Neural progenitor cell (in vitro differentiated cells): ENCODE measurements around the gene TMEM63B. TPM values are rescaled to one million over a fixed set of nuclear protein-coding genes. Genes with fewer than 3 reads are reported as not detected.

Experiments used
- DNase-seq: peaks from one replicate; pipeline ENCODE4 v3.0.0-alpha.2; 2016; ENCODE audit warnings: low spot score
- H2AFZ ChIP-seq: fragments of 200-600 bp; sonication (generic); replicated peaks from 2 replicates; pipeline ENCODE4 v1.6.1; 2016; ENCODE audit warnings: antibody characterized with exemption
- H3F3A ChIP-seq: fragments of 200-600 bp; sonication (generic); 2 replicates; pipeline ENCODE4 v1.6.1; 2016; ENCODE audit warnings: antibody characterized with exemption, low read depth
- H3K27ac ChIP-seq: fragments of 200-600 bp; sonication (generic); 2 replicates; pipeline ENCODE4 v1.5.1; 2016; ENCODE audit warnings: mild to moderate bottlenecking
- H3K27me3 ChIP-seq: fragments of 200-600 bp; sonication (generic); 2 replicates; pipeline ENCODE4 v1.6.1; 2016; ENCODE audit warnings: mild to moderate bottlenecking, moderate library complexity
- H3K36me3 ChIP-seq: fragments of 200-600 bp; sonication (generic); 2 replicates; pipeline ENCODE4 v1.5.1; 2016
- H3K4me1 ChIP-seq: fragments of 200-600 bp; sonication (generic); 2 replicates; pipeline ENCODE4 v1.6.1; 2016; ENCODE audit warnings: mixed run types
- H3K4me2 ChIP-seq: fragments of 200-600 bp; sonication (generic); 2 replicates; pipeline ENCODE4 v1.6.1; 2016
- H3K4me3 ChIP-seq: fragments of 200-600 bp; sonication (generic); 2 replicates; pipeline ENCODE4 v1.5.1; 2016
- H3K79me2 ChIP-seq: fragments of 200-600 bp; sonication (generic); 2 replicates; pipeline ENCODE4 v1.6.1; 2016; ENCODE audit warnings: low read depth
- H3K9ac ChIP-seq: fragments of 200-600 bp; sonication (generic); 2 replicates; pipeline ENCODE4 v1.6.1; 2016
- H3K9me3 ChIP-seq: fragments of 200-600 bp; sonication (generic); 2 replicates; pipeline ENCODE4 v1.5.1; 2016; ENCODE audit warnings: low read depth
- H4K20me1 ChIP-seq: fragments of 200-600 bp; sonication (generic); 2 replicates; pipeline ENCODE4 v1.6.1; 2016; ENCODE audit warnings: low read depth
- H3K27ac Mint-ChIP-seq: 3 replicates; pipeline ENCODE4 v1.8.0; 2021; ENCODE audit warnings: mixed read lengths
- H3K27me3 Mint-ChIP-seq: 2 replicates; pipeline ENCODE4 v1.8.0; 2022; ENCODE audit warnings: low read depth, mild to moderate bottlenecking, inconsistent platforms, moderate library complexity, mixed read lengths; ENCODE audit not compliant: insufficient read depth
- H3K36me3 Mint-ChIP-seq: 3 replicates; pipeline ENCODE4 v1.8.0; 2021; ENCODE audit warnings: mixed read lengths
- H3K4me1 Mint-ChIP-seq: 3 replicates; pipeline ENCODE4 v1.8.0; 2021; ENCODE audit warnings: mixed read lengths
- H3K4me3 Mint-ChIP-seq: 3 replicates; pipeline ENCODE4 v1.8.0; 2021; ENCODE audit warnings: mild to moderate bottlenecking, moderate library complexity, mixed read lengths
- H3K9me3 Mint-ChIP-seq: 3 replicates; pipeline ENCODE4 v1.8.0; 2020; ENCODE audit warnings: mixed read lengths
- EZH2 ChIP-seq: fragments of 200-600 bp; sonication (generic); IDR thresholded peaks from 2 replicates; pipeline ENCODE4 v1.6.1; 2017; ENCODE audit warnings: antibody characterized with exemption, mild to moderate bottlenecking, moderate library complexity
- EZH2phosphoT487 ChIP-seq: fragments of 200-600 bp; sonication (generic); IDR thresholded peaks from 2 replicates; pipeline ENCODE4 v1.6.1; 2017; ENCODE audit warnings: antibody characterized with exemption
- total RNA-seq: library from RNA; depleted of rRNA; stranded (reverse); fragments of >200 nt; gene quantifications from 2 replicates; pipeline ENCODE4 v1.2.3, GENCODE V29; 2015; ENCODE audit warnings: low replicate concordance
- TF ChIP-seq, protein P1 (sequence below): fragments of 200-600 bp; sonication (generic); IDR thresholded peaks from 2 replicates; pipeline ENCODE4 v1.5.1; 2017; ENCODE audit warnings: antibody characterized with exemption, mild to moderate bottlenecking

The TMEM63B gene
- total RNA-seq, 1 donor from 2014 or later = 25.4 TPM

DNA sequence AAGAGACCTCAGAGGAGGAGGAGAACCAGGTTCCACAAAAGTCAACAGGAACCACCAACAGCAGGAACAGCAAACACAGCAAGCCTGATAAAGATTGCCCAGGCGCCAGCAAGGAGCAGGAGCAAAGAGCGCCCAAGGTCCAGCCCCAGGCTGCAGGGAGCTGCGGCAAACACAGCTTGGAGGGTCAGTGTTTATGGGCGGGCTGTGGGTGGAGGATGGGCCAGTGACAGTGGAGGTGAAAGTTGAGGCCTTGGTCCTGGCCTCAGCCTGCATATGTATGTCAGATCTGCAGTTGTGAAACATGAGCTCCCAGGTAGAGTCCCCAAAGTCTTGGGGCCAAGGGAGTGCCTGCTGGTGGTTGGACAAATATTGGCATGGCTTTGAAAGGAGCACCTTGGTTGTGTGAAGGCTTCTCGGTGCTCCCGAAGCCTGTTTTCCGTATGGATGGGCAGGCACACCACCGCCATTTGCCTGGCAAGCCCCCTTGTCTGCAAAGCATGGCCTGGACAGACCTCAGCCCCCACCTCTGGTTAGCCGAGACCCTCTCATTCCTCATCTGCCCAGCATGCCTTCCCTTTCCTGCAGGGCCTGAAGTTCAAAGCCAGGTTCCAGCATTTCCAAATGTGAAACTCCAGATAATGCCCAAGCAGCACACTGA, 29.3 kb downstream of the TMEM63B start:
- Histone ChIP-seq H3K27me3 (no peaks in the 10 kb centered on the region), H4K20me1 (no peaks in the 10 kb centered on the region), H3K4me3 (no peak overlapping the region), H3K9me3 (no peaks in the 10 kb centered on the region), H3K79me2 (no peaks in the 10 kb centered on the region), H3K27ac (no peak overlapping the region), H3K36me3 (no peaks in the 10 kb centered on the region), H3K4me1 (no peaks in the 10 kb centered on the region), H2AFZ (no peak overlapping the region), H3K9ac (no peak overlapping the region), H3F3A (peaks cover 3% of the 10 kb centered on the region), H3K4me2 (no peak overlapping the region)
- H3K36me3 Mint-ChIP-seq = peaks cover 3% of the 10 kb centered on the region
- no peak overlapping the region for H3K27ac Mint-ChIP-seq
- H3K9me3 Mint-ChIP-seq = no peaks in the 10 kb centered on the region
- H3K4me3 Mint-ChIP-seq = no peak overlapping the region
- peaks cover 7% of the 10 kb centered on the region for H3K4me1 Mint-ChIP-seq
- H3K27me3 Mint-ChIP-seq = peaks cover 11% of the 10 kb centered on the region
- DNase-seq = no peak
- TF ChIP-seq, protein P1, sequence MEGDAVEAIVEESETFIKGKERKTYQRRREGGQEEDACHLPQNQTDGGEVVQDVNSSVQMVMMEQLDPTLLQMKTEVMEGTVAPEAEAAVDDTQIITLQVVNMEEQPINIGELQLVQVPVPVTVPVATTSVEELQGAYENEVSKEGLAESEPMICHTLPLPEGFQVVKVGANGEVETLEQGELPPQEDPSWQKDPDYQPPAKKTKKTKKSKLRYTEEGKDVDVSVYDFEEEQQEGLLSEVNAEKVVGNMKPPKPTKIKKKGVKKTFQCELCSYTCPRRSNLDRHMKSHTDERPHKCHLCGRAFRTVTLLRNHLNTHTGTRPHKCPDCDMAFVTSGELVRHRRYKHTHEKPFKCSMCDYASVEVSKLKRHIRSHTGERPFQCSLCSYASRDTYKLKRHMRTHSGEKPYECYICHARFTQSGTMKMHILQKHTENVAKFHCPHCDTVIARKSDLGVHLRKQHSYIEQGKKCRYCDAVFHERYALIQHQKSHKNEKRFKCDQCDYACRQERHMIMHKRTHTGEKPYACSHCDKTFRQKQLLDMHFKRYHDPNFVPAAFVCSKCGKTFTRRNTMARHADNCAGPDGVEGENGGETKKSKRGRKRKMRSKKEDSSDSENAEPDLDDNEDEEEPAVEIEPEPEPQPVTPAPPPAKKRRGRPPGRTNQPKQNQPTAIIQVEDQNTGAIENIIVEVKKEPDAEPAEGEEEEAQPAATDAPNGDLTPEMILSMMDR = no peak
- TF ChIP-seq EZH2 (no peak), EZH2phosphoT487 (no peak)

DNA sequence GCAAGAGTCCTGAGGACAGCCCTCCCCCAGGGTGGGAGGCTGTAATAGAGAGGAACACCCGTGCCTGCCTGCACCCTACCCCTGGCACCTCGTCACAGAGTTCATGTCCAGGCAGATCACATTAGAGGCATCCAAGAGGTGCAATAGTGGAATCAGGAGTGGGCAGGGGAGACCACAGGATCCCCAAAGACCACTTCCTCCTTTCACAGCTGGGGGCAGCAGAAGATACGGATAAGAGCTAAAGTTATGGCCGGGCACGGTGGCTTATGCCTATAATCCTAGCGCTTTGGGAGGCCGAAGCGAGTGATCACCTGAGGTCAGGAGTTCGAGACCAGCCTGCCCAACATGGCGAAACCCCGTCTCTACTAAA, 29.8 kb downstream of the TMEM63B start:
- no peaks in the 10 kb centered on the region for H3K27me3 ChIP-seq
- H3K9ac ChIP-seq = no peak overlapping the region
- no peak overlapping the region for H2AFZ ChIP-seq
- H4K20me1 ChIP-seq = no peaks in the 10 kb centered on the region
- no peak overlapping the region for H3K4me3 Mint-ChIP-seq
- H3K27me3 Mint-ChIP-seq = peaks cover 11% of the 10 kb centered on the region
- H3K4me1 Mint-ChIP-seq = peaks cover 10% of the 10 kb centered on the region
- no peak overlapping the region for H3K4me3 ChIP-seq
- peaks cover 3% of the 10 kb centered on the region for H3K36me3 Mint-ChIP-seq
- no peak for DNase-seq
- H3K36me3 ChIP-seq = no peaks in the 10 kb centered on the region
- H3K27ac Mint-ChIP-seq = peak overlapping the region; percentile 7
- H3K79me2 ChIP-seq = no peaks in the 10 kb centered on the region
- H3K9me3 ChIP-seq = no peaks in the 10 kb centered on the region
- no peaks in the 10 kb centered on the region for H3K4me1 ChIP-seq
- no peaks in the 10 kb centered on the region for H3K9me3 Mint-ChIP-seq
- H3K4me2 ChIP-seq = no peak overlapping the region
- H3K27ac ChIP-seq = no peak overlapping the region
- TF ChIP-seq EZH2 = no peak
- TF ChIP-seq, protein P1 = no peak
- TF ChIP-seq EZH2phosphoT487 = no peak
- peaks cover 3% of the 10 kb centered on the region for H3F3A ChIP-seq

DNA sequence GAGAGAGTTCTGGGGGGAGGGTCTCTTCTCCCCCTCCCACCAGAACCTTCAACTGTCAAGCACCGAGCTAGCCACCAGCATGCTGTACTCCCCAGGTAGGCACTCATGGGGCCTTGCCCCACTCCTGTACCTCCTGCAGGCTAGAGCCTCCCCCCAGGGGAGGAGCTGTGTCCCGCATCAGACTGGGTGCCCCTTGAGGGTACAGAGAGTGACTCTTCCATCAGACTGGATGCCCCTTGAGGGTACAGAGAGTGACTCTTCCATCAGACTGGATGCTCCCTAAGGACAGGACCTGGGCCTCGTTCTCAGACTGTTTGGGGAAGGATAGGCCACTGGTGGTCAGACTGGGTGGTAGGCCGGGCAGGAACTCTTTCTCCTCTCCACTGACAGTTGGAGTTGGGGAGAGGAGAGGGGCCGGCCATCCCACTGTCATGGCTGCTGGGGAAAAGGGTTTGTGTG, 31.4 kb downstream of the TMEM63B start, which contains the start of gene CAPN11:
Gene CAPN11 (plus strand): TSS at position 51 of the 459 bp plus-strand sequence. CDS start 29 bp downstream, at position 80.
- no peaks in the 10 kb centered on the region for H3K9me3 ChIP-seq
- Mint-ChIP-seq H3K4me3 (no peak within 1 kb of the TSS), H3K27me3 (peaks cover 10% of the 10 kb centered on the region), H3K4me1 (peaks cover 26% of the 10 kb centered on the region), H3K36me3 (no peaks in the 10 kb centered on the region), H3K9me3 (no peaks in the 10 kb centered on the region), H3K27ac (peak within 1 kb of the TSS; percentile 5)
- no peak within 1 kb of the TSS for H2AFZ ChIP-seq
- H3K79me2 ChIP-seq = no peaks in the 10 kb centered on the region
- DNase-seq = no peak
- TF ChIP-seq EZH2 (no peak), EZH2phosphoT487 (no peak)
- TF ChIP-seq, protein P1 = no peak
- H3K4me2 ChIP-seq = no peak within 1 kb of the TSS
- H3K4me3 ChIP-seq = no peak within 1 kb of the TSS
- H3F3A ChIP-seq = peaks cover 3% of the 10 kb centered on the region
- H3K27me3 ChIP-seq = no peaks in the 10 kb centered on the region
- no peak within 1 kb of the TSS for H3K27ac ChIP-seq
- H3K4me1 ChIP-seq = peaks cover 5% of the 10 kb centered on the region
- no peaks in the 10 kb centered on the region for H4K20me1 ChIP-seq
- no peaks in the 10 kb centered on the region for H3K36me3 ChIP-seq
- no peak within 1 kb of the TSS for H3K9ac ChIP-seq
